HTERT RPE-1 (cell line): Measurements from ENCODE around the gene SNX7.

ENCODE experiments used
- in situ Hi-C: fragments of 300-500 bp; cut with MboI; formaldehyde crosslinking; loops from 4 replicates; pipeline ENCODE4 v1.14.3; 2020; ENCODE audit warnings: low sequenced_read_pairs

SNX7 gene

GRCh38 chr1:98661544-98662355 is at the start of gene SNX7:
TSS of gene SNX7 (plus strand) at chr1:98661721. CDS start at chr1:98661732, 11 bp downstream.
- in situ Hi-C loops, result no loop called here

DNA sequence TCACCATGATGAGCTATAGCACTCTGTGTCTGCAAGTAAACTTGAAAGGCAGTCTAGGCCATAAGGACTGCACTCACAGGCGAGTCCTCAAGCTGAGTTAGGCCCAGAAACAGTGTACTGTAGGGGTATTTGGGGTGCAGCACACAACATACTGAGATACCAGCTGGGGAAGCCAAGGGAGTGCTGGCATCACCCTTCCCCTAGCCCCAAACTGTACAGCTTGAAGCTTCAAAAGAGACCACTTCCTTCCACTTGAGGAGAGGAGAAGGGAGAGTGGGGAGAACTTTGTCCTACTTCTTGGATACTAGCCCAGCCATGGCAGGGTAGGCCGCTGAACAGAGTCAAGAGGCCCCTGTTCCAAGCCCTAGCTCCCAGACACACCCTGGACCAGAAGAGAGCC is 24.2 kb upstream of the SNX7 start:
- in situ Hi-C loops, result no loop called here

- in situ Hi-C loops, result no loop called here
Observed at GRCh38 chr1:98638185-98638584, 23.3 kb upstream of the SNX7 start.

DNA sequence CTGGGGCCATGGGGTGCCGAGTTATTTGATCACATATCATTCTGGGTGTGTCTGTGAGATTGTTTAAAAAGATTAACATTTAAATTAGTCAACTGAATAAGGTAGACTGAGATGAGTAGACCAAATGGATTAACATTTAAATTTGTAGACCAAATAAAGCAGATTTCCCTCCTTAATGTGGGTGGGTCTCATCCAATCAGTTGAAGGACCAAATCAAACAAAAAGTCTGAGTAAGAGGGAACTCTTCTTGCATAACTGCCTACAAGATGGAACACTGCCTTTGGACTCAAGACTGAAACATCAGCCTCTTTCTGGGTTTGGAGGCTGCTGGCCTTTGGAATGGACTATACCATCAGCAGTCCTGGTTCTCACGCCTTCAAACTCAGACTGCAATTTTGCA is 17.0 kb upstream of the SNX7 start:
- in situ Hi-C loops, result no loop called here

DNA sequence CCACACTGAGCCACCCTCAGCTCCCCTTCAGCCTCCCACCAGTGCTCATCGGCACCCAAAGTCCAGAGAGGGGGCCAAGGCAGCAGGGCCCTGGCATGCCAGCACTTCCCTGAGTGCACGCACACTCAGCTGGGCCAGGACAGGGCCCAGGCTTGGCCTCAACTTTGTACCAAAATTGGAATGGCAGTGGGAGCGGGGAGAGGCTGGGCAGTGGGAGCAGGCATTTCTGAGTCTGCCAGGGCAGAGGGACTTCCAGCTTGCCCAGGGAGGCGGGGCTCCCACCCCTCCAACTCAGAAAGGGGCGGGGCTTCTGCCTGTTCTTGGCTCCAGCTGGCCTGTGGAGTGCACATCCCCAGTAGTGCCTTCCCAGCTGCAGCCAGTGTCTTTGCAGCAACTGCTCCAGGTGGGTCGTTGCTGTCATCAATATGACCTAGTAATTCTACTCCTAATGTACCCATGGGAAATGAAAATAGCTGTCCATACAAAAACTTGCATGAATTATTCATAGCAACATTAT is 10.3 kb upstream of the SNX7 start:
- in situ Hi-C loops, result no loop called here

- in situ Hi-C loops, result no loop called here
Observed at GRCh38 chr1:98653123-98653522, 8.4 kb upstream of the SNX7 start.

DNA sequence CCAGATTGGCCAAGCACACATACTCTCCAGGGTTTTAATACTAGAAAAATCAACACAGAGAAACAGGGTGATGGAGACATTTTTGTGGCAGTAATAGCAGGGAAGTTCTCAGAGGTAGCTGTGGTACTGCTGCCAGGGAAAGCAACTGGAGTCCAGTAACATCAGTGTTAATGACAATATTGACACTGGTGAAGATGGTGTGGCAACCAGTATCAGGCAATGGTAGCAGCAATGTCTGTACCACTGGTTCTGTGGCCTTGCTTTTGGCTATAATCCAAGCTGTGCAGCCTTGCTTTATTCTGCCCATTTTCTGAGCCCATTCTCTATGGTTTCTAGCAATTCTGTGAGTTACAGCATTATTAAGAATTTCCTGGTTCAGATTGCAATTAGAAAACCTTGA is 1.6 kb upstream of the SNX7 start:
- in situ Hi-C loops, result no loop called here

DNA sequence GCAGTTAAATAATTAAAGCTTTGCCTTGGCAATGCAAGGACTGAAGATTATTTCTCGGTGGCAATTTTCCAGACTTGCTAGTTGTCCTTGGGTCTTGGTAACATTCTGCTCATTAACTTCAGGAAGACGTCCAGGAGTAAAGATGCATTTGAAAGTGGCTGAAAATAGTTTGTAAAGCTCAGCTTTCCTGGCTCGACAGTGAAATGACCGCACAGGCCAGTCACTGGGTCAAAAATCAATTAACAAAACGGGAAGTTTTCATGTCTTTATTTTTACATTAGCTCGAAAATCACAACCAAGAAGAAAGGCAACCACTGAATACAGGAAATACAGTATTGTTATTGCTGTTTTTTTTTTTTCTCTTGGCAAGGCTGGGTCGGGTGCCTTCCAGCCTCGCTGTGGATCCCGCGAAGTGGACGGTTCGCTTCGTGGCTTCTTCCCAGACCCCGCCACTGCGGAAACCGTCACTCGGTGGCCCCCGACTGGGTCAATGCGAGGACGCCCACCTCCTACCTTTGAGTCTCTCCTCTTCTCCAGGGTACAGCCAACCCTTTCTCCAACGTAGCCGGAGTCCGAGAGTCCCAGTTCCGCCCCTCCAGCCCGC is 479 bp upstream of the SNX7 start:
- in situ Hi-C loops, result no loop called here

GRCh38 chr1:98662356-98662670 is 792 bp downstream of the SNX7 start:
- in situ Hi-C loops, result no loop called here

GRCh38 chr1:98668733-98669132 is 7.2 kb downstream of the SNX7 start:
- in situ Hi-C loops, result no loop called here

DNA sequence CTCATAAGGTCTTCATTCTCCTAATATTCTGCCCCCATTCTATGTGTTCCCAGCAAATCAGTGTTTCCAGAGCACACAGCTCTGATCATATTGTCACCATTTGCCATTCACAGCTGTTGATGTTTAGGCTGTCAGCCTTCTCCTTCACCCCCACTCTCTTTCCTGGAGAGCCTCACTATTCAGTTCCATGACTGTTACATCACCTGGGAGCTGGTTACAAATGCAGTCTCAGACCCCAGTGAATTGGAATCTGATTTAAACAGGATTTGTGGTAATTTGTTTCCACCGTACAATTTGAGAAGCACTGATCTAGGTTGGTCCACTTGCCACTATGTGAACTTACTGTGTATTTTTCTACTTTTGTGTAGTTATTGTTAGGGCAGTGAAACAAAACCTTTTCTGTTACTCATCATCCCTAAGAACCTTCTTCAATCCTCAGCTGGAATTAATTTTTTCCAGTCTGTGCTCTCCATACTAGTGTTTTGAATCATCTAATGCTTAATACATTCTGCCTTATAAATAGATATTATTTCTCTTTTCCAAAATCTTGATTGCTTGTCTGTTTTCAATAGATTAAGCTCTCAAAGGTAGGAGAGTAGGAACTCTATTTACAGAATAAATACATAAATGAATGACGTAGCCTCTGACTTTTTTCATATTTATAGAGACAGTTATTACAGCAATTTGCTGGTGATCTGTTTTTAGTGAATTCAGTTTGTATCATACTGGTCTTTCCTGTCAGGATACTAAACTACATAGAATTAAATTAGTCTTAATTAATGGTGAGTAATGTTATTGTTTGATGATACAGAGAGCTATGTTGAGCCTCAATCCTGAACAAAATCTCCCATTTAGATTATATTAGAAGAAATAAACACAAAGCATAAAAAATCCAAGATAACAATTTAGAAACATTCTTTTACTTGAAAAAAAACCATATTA is 8.1 kb downstream of the SNX7 start:
- in situ Hi-C loops, result no loop called here

- in situ Hi-C loops, result no loop called here
Observed at GRCh38 chr1:98672189-98672588, 10.7 kb downstream of the SNX7 start.

DNA sequence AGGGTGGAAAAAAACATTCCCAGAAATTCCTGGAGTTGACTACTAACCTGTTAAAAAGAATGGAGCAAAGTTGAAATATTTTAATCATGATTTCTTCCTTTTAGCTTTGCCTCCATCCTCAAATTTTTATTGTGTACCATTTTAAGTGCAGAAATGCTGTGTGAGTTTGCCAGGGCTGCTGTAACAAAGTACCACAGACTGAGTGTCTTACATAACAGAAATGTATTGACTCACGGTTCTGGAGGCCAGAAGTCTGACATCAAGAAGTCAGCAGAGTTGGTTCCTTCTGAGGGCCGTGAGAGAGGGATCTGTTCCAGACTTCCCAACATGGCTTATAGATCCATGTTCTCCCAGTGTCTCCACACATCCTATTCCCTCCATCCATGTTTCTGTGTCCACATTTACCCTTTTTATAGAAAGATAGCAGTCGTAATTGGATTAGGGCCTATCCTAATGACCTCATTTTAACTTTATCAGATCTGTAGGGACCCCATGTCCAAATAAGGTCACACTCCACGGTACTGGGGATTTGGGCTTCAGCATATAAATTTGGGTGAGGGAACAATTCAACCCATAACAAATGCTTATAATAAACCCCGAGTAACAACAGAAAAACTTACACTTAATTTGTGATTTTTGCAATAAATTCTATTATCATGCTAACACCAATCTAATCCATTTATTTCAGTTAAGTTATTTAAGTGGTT is 12.7 kb downstream of the SNX7 start:
- in situ Hi-C loops, result no loop called here

- in situ Hi-C loops, result no loop called here
Observed at GRCh38 chr1:98675282-98675681, 13.8 kb downstream of the SNX7 start.

- in situ Hi-C loops, result no loop called here
Observed at GRCh38 chr1:98677288-98677687, 15.8 kb downstream of the SNX7 start.

- in situ Hi-C loops, result no loop called here
Observed at GRCh38 chr1:98681812-98682211, 20.3 kb downstream of the SNX7 start.

DNA sequence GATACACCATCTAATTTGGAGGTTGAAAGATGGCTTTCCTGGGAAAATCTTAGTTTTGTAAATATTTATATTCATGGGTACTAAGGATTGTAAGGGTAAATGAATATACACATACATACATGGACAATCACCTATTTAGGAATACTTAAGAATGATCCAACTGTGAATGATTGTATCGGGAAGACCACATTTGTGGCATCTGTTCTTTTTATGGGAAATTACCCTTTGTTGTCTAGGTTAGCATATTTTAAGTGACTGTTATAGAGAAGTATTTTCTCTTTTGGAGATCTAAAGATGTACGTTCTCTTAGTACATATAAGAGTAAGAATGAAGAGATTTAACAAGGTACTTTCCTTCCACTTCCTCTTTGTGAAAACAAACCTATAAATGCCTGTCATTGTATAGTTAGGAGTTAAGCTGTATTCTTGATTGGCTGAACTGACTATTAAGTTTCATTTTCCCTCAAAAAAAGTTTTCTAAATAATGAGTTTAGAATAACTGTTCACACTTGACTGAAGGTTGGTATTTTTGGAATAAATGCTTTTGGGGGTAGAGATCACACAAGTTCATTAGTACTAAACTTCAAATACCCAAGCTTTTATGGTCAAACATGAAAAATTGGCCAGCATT is 26.7 kb downstream of the SNX7 start:
- in situ Hi-C loops, result no loop called here

- in situ Hi-C loops, result no loop called here
Observed at GRCh38 chr1:98690576-98690975, 29.1 kb downstream of the SNX7 start.

GRCh38 chr1:98692482-98692881 is 31.0 kb downstream of the SNX7 start:
- in situ Hi-C loops, result no loop called here

GRCh38 chr1:98693385-98693784 is 31.9 kb downstream of the SNX7 start:
- in situ Hi-C loops, result no loop called here
